NOMO-1 treated with DMSO at 0.1 percent for 48 hours (cell line): ENCODE measurements around the gene KCNK13.
A peak's percentile ranks its signal among the peaks of the same experiment; 100 is the strongest.
"Not testable (repeated sequence)": the region's sequence is repeated elsewhere in the genome, so short reads cannot be mapped to it uniquely, and the experiment has no call there.

Experiments
- DNase-seq: peaks from one replicate; lab custom pipeline; 2025; ENCODE audit not compliant: unreplicated experiment; lab: John Stamatoyannopoulos, UW

The KCNK13 gene

DNA sequence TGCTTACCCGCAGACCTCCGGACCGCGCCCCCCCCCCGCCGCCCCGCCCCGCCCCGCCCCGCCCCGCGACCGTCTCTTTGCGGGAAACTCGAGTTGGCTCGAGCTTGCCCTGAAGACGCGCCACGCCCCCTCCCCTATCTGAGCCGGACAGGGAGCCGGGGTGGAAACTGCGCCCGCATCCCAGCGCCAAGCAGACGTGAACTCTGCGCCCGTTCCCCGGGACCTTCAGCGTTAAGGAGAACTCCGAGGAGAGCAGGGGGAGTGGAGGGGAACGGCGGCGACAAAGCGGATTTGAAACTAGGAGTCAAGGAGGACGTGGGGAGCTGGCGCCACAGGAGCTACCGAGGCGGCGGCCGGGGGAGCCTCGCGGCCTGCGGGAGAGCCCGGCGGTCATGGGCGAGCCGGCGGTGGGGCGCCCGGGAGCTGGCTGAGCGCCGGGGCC is at the start of gene KCNK13:
KCNK13 (plus strand) TSS at position 310 of the 442 bp plus-strand sequence. CDS start 212 bp downstream, outside the sequence.
- DNase-seq, result peak; percentile 70

DNA sequence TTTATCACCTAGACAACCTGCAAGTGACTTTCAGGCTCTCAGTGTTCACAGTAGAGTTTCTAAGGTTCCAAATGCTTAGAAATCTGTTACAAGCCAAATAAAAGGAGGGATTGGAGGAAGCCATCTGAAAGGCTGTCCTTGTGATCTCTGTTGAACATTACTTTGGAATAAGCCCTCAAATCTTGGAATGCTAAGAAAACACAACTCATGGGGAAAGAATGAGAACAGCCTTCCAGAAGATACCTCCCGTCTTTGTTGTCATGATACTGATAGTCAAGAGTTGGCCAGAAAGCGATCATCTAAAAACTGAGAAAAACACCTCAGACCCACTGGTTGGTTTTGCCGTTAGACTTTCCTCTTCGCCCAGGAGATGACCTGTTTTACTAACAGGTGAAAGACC is 44.4 kb upstream of the KCNK13 start:
- no peak for DNase-seq

DNA sequence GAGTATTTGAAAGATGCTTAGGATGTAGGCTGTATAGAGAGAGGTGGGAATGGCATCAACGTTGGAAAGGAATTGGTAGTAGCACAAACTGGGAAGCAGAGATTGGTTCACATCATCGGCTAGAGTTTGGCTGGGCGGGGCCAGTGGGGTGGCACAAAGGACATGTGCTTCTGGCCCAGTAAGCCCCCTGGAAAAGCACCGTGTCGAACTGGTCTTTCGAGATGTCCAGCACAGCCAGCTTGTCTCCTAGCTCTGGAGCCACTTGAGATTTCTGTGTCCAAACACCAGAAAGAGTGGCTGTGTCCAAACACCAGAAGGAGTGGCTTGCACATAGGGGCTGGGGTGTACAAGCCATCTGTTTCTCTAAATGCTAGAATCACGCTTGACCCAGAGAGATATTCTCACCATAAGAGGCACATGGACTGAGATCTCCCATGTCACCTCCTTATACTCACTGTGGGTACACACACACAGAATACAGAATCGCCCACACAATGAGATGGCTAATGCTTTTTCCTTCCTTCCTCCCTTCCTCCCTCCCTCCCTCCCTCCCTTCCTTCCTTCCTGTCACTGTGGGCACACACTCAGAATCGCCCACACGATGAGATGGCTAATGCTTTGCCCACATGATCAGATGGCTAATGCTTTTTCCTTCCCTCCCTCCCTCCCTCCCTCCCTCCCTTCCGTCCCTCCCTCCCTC is 41.8 kb upstream of the KCNK13 start:
- no peak for DNase-seq

DNA sequence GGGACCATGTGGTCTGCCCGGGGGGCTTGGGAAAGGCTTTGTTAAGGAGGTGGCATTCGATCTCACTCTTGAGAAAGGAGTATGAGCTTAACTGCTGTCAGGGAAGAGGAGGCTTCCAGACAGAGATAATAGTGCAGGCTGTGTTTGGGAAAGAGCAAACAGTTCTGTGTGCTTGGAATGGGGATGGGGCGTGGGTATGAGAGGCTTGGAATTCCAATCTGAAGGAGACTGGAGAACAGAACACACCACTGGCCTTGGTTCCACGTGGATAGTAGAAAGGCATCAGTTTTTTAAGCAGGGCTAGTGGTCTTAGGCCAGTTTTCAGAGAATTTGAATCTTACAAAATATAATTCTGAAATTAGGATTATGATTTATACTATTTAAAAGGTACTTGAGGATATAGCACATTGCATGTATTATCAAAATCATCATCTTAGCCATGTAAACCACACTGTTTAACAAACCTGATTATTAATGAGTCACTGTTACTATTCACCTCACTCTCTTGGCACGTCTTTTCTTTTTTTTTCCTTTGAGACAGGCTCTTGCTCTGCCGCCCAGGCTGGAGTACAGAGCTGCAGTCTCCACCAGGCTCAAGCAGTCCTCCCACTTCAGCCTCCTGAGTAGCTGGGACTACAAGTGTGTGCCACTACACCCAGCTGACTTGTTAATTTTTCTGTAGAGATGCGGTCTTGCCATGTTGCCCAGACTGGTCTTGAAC is 38.5 kb upstream of the KCNK13 start:
- no peak for DNase-seq

DNA sequence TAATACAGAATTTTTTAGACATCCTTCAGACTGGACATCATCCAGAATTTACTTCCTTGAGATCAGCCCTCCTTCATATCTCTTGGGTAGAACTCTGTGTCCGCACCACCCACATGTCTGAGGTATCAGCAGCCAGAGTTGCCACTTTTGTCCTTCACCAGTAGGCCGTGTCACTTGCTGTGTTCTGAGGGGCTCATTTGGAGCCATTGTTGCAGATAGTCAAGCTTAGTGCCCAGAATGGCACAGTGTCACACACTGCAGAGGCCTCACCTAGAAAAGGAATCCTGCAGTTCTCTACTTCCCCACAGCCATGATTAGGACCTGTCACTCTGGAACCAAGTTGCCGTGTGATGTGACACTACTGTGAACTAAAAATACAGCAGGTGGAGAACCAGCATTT is 36.9 kb upstream of the KCNK13 start:
- no peak for DNase-seq

DNA sequence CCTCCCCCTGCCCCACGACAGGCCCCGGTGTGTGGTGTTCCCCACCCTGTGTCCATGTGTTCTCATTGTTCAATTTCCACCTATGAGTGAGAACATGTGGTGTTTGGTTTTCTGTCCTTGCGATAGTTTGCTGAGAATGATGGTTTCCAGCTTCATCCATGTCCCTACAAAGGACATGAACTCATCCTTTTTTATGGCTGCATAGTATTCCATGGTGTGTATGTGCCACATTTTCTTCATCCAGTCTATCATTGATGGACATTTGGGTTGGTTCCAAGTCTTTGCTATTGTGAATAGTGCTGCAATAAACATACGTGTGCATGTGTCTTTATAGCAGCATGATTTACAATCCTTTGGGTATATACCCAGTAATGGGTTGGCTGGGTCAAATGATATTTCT is 35.2 kb upstream of the KCNK13 start:
- DNase-seq, result not testable (repeated sequence)

DNA sequence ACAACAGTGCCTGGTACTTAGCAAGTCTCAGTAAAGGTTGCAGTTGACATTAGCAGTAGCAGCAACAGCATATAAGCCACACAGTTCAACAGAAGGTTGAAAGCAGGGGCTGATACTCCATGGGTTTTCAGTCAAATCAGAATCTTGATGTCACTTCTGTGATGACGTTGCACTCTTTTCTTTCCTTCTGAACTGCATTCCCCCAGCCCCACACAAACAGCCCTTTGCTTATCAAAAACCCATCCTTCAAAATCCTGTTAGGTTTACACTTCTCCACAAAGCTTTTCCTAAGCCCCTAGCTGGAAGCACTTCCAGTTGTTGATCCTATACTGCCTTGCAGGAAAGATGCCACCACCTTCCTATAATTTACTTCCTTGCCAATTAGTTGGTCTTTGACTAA is 34.0 kb upstream of the KCNK13 start:
- DNase-seq, result no peak

DNA sequence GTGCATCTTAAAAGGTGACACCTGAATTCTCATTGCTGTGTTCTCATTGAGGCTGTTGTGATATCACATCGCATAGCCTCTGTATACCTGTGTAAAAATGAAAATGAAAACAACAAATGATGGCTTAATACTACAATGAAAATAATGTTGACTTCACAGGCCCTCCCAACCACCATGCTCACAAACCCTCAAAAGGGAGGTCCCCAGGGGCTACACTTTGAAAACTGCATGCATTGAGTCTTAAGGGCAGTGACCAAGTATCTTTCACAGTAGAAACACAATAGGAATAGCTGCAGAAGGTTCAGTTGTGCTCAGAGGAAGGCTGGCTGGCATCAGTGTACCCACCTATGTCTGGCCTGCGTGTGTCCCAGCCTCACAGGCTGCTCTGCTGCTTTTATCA is 27.6 kb upstream of the KCNK13 start:
- no peak for DNase-seq

DNA sequence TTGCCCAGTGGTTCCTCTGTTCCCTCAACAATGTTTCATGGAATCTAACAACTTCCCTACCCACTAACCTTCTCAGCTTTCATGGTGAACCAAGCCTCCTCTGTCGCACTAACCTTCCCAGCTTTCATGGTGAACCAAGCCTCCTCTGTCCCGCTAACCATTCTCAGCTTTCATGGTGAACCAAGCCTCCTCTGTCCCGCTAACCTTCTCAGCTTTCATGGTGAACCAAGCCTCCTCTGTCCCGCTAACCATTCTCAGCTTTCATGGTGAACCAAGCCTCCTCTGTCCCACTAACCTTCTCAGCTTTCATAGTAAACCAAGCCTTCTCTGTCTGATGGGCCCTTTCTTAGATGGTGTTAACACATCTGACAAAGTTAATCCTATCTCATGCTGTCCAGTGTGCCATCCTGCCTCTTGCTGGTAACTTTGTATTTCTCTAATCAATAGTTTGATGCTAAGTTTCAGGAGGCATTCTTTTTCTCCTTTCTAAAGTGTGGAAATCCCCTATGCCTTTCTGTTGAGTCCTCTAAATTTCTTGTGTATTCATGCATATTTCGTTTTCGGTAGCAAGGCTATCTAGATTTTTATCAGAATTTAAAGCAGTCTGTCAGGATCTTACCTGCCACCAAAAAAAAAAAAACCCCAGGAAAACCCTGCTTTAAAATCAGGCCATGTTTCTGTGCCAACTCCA is 26.8 kb upstream of the KCNK13 start:
- DNase-seq, result no peak

DNA sequence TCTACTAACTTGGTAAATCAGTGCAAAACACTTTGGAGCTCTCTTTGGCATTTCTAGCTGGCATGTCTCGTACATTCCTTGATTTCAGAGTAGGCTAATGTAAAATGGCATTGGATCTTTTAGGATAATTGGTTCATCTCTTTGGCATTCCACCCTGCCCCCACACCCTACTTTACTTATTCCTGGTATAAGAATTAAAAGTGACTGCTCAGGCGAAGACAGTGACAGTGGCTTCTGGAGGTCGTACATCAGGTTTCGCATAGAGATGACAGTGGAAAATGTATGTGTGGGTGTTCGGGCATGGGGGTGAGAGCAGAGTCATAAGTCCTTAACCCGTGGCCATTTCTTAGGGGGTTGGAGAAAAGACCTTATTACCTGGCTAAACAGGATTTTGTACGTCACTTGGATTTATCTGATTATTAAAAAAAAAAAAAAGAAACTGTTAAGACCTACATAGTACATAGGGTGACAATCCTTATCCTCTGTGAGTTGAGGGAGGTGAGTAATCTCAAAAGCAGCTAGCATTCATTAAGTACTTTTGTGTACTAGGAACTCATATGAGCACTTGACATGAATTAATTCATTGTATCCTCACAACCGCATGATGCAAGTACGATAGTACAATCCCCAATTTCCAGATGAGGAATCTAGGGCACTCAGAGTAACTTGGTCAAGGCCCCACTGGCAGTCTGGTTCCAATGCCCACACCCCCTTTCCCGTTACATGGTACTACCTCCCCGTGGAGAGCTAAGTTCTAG is 22.4 kb upstream of the KCNK13 start:
- DNase-seq, result no peak

DNA sequence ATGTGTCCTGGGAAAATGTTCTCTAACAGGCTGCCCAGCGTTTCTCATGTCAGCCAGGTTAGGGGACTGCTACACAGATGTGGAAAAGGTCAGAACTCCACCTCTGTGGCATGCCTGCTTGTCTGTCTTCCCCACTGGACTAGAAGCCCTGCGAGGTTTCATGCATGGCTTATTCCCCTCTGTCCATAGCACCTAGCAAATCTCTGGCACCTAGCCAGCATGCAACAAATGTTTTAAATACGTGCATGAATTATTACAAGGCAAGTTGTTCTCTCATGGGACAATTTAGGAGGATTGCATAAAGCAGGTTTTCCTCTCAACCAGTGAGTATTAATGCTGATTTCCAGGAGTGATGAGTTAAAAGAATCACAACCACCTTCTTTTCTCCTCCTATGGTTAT is 21.4 kb upstream of the KCNK13 start:
- DNase-seq, result no peak

DNA sequence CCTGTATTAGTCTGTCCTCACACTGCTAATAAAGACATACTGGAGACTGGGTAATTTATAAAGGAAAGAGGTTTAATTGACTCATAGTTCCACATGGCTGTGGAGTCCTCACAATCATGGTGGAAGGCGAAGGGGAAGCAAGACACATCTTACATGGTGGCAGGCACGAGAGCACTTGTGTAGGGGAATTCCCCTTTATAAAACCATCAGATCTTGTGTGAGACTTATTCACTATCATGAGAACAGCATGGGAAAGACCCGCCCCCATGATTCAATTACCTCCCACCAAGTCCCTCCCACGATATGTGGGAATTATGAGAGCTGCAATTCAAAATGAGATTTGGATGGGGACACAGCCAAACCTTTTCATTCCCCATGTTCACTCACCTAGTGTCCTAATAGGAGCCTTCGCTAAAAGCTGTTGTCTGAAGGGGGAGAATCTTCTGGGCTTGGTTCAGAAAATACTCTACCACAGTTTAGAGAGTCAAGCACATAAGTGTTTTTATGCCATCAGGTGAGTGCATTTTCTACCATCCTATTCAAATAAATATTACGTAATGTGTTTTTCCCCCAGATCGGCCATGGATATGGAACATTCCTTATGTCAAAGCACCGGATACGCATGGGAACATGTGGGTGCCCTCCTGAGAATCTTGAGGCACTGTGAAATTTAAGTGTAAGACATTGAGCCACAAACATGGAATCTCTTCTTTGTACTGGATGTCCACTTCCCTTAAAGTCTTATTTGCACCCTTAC is 19.1 kb upstream of the KCNK13 start:
- DNase-seq, result no peak

DNA sequence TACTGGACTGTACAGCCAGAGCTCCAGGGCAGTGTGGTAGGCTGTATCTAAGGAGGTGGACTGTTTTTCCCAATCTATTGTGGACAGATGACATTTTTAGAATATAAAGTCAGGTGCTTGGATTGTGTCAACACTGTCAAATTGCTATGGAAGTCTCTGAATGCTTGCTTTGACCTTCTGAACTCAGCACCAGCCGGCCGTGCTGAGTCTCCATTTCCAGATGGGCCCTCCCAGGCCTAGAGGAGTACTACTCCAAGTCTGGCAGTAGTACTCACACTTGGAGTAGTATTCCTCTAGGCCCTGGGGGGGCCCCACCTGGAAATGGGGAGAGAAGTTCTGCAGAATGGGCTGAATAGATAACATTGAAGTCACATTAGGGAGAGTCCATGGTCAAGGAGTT is 16.2 kb upstream of the KCNK13 start:
- no peak for DNase-seq

DNA sequence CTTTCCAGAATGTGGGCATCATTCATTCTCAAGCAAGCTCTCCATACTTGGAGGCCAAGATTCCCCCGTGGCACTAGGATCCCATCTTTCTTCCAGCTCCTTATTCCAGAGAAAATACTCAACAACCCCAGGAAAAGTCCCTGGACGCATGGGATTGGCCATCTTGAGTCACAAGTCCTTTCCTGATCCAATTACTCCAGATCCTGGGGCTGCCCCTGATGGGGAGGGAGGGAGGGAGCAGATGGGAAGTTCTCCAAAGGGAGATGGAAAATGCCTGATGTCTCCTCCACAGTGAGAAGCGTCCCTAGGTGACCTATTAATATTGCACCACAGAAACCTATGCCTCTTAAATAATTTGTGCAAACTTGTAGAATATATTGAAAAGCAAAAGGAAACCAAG is 12.4 kb upstream of the KCNK13 start:
- no peak for DNase-seq

DNA sequence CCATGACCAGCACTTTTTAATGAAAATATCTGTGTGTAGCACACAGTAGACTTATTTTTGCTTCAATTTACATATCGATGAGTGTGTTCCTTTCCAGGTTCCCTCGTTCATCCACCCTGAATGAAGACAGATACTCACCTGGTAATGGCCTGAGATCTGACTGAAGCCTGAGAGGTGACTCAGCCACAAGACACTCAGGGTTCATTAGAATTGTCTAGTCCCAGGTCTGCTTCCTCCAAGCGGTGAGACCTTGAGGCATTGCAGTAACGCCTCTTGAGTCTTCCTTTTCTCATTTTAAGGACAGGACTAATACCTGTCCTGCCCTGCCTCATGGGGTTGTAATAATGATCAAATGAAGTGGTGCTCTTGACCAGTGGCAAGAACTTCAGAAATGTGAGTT is 11.5 kb upstream of the KCNK13 start:
- no peak for DNase-seq

DNA sequence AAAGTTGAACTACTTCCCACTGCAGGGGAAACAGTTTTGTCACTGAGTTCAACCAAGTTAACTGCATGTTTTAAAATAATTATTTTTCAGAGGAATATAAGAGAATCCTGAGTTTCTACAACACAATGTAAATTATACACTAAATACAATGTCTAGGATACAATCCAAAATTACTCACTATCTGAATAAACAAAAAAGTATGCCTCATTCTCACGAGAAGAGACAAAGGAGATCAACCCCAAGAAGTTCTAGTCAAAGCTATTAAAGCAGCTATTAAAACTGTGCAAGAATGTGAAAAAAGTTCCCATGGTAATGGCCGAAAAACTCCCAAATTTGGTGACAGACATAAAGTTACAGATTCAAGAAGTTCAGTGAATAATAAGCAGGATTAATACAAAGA is 8.8 kb upstream of the KCNK13 start:
- DNase-seq, result no peak

DNA sequence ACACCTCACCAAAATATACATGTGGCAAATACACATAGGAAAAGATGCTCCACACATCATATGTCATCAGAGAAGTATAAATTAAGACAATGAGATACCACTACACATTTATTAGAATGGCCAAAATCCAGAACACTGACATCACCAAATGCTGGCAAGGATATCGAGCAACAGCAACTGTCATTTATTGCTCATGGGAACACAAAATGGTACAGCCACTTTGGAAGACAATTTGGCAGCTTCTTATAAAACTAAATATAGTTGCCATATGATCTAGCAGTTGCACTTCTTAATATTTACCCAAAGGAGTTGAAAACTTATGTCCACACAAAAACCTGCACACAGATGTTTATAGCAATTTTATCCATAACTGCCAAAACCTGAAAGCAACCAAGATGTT is 7.0 kb upstream of the KCNK13 start:
- DNase-seq, result no peak

DNA sequence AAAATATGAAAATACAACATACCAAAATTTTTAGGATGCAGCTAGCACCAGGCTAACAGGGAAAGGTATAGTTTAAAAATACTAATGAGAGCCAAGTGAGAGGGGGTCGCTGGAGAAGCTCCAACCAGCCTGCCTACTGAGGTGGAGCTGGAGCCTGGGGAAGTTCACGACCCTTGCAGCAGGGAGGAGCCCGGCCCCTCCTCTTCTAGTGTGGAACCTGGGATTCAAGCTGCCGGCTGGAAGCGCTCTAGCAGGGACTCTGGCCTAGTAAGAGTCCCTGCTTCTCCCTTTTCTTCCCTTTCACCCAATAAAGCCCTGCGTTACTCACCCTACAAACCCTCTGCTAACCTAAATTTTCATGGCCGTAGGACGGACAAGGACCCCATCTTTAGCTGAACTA is 5.0 kb upstream of the KCNK13 start:
- DNase-seq, result no peak

DNA sequence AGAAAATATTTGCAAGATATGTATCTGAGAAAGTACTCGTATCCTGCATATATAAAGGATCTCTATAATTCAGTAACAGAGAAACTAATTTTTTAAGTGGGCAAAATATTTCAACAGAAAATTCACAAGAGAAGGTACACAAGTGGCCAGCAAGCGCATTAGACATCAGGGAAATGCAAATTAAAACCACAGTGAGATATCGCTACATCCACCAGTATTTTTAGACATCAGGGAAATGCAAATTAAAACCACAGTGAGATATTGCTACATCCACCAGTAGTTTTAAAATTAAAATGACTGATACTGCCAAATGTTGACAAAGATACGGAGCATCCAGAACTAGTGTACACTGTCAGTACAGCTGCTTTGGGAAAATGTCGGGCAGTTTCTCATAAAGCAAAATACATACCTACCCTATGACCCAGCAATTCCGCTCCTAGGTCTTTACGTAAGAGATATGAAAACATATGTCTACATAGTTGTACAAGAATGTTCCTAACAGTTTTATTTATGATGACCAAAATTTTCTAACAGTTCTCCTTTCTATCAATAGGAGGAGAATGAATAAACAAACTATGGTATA is 2.8 kb upstream of the KCNK13 start:
- no peak for DNase-seq

DNA sequence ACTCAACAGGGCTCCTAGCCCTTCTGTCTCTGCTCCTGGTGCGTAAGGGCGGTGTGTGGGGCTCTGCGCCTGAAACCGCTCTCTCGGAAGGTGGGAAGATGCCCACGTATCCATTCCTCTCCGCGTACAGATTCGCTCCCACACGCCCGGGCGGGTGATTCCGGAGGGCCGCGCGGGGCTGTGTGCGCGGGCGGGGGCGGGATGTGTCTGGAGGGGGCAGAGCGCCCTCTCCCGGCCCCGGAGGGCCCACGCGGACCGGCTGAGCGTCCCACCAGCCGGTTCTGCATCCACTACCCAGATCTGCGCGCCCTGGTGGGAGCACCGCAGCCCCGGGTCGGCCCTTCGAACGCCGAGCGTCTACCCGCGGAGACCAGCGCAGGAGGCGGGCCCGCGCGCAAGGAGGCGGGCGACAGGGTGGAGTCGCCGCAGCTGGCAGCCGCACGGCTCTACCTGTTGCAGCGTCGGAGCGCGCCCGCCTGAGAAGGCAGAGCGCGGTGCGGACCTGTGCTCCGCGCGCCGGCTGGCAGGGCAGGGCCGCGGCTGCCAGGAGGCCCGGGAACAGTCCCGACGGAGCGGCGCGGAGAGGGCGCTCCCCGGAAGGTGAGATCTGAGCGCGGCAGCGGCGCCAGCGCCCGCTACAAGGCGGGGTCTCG is 1.4 kb upstream of the KCNK13 start:
- no peak for DNase-seq
